ENCODE data around the gene ADM. TPM values are rescaled to one million over a fixed set of nuclear protein-coding genes. Genes with fewer than 3 reads are reported as not detected.

Gene ADM
- total and polyA plus RNA-seq, 8 donors = 4.1 to 20.0 (median 7.4) TPM

GRCh38 chr11:10272132-10272531 is 32.7 kb upstream of the ADM start:
- ATAC-seq = no peak

GRCh38 chr11:10273738-10274137 is 31.1 kb upstream of the ADM start:
- Histone ChIP-seq H3K36me3 (no peaks in the 10 kb centered on the region), H3K4me3 (no peak overlapping the region), H3K27ac (no peak overlapping the region), H3K4me1 (no peaks in the 10 kb centered on the region), H3K27me3 (no peaks in the 10 kb centered on the region), H3K9me3 (no peaks in the 10 kb centered on the region)
- ATAC-seq (no peak), DNase-seq (no peak), FAIRE-seq (no peak)
- intact Hi-C loops (cut with DNase I) = no loop called here
- no peak for TF ChIP-seq CTCF (IDR thresholded peaks at IDR 0.05)

More at GRCh38 chr11:10272132-10272531, 32.7 kb upstream of the ADM start:
- Histone ChIP-seq H3K27me3 (no peaks in the 10 kb centered on the region), H3K27ac (no peak overlapping the region), H3K4me1 (no peaks in the 10 kb centered on the region), H3K36me3 (no peaks in the 10 kb centered on the region), H3K9me3 (no peaks in the 10 kb centered on the region), H3K4me3 (no peak overlapping the region)
- no peak for TF ChIP-seq CTCF (IDR thresholded peaks at IDR 0.05)
- intact Hi-C loops (cut with DNase I) = no loop called here
- DNase-seq (no peak), FAIRE-seq (no peak)
- WGBS, 2 donors = 95 to 99% methylated on average over 3 to 11 of the region's 11 CpGs

DNA sequence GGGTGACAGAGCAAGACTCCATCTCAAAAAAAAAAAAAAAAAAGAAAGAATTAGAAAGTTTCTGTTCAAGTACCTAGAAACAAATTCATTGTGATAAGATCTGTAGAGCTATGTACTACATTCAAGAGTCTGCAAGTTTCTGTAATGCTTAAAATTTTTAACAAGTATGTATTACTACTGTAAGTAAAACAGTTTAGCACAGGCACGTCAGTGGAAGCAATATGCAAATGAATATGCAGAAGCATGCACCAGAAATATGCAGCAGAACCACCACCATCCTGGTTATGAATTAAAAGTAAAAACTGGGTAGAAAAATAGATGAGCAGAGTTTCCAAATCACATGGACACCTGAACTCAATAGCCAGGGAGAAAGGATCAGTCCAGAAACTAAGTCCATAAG is 30.1 kb upstream of the ADM start:
- FAIRE-seq = no peak
- no peak for ATAC-seq
- no peak for TF ChIP-seq CTCF (IDR thresholded peaks at IDR 0.05)
- intact Hi-C loops (cut with DNase I) = no loop called here
- H3K27me3 ChIP-seq = no peaks in the 10 kb centered on the region
- H3K9me3 ChIP-seq = no peaks in the 10 kb centered on the region
- no peaks in the 10 kb centered on the region for H3K4me1 ChIP-seq
- DNase-seq = no peak
- no peaks in the 10 kb centered on the region for H3K36me3 ChIP-seq
- no peak overlapping the region for H3K27ac ChIP-seq
- WGBS, 2 donors = 81 to 86% methylated on average over 1 of the region's 1 CpG
- H3K4me3 ChIP-seq = no peak overlapping the region

DNA sequence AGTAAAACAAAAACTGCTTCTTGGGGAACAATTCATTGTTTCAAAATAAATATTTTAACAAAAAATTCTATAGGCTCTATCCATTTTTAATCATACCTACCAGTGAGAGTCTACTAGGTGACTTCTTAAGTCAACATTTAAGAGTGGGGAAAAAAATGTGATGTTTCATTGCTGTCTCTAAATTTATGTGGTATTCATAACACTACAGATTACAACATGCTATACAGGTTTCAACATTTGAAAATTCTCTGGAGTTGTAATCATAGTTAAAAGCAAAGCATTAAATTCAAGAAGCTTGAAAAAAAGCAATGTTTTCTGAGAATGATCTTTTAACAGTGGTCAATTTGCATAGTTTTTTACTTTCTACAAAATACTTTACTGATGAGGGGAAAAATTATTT is 29.2 kb upstream of the ADM start:
- intact Hi-C loops (cut with DNase I) = no loop called here
- Histone ChIP-seq H3K9me3 (no peaks in the 10 kb centered on the region), H3K4me1 (no peaks in the 10 kb centered on the region), H3K4me3 (no peak overlapping the region), H3K36me3 (no peaks in the 10 kb centered on the region), H3K27me3 (no peaks in the 10 kb centered on the region), H3K27ac (no peak overlapping the region)
- TF ChIP-seq CTCF (IDR thresholded peaks at IDR 0.05) = no peak
- no peak for DNase-seq
- no peak for FAIRE-seq
- no peak for ATAC-seq

DNA sequence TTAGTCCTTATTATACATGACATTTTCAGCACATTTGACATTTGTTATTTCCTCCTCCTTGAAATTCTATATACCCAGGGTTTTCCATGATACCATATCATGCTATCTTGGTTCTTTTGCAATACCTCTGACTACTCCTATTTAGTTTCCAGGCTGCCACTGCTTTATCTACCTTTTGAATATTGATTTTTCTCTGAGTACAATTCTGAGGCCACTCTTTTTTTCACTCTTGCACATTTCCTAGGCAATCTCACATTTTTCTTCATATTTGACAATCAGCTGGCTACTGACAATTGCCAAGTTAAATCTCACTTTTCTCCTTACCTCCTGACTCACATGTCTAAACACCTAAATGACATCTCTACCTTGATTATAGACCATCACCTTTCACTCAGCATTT is 22.8 kb upstream of the ADM start:
- FAIRE-seq (no peak), DNase-seq (no peak), ATAC-seq (peak; percentile 94 to 98 (median 98))
- peak overlapping the region in 1 of 4 donors; percentile 41 for H3K27ac ChIP-seq
- peaks cover 0 to 14% (median 9%) of the 10 kb centered on the region in 3 donors for H3K4me1 ChIP-seq
- no peak for TF ChIP-seq CTCF (IDR thresholded peaks at IDR 0.05)
- intact Hi-C loops (cut with DNase I) = no loop called here
- no peaks in the 10 kb centered on the region for H3K27me3 ChIP-seq
- H3K4me3 ChIP-seq = no peak overlapping the region
- H3K36me3 ChIP-seq = no peaks in the 10 kb centered on the region
- no peaks in the 10 kb centered on the region for H3K9me3 ChIP-seq

Data from pancreas (tissue), 10 donors.